Esophagus squamous epithelium (tissue), 5 donors: ENCODE data around the gene NEUROG1. TPM values are rescaled to one million over a fixed set of nuclear protein-coding genes. Genes with fewer than 3 reads are reported as not detected.

Experiments
- DNase-seq: peaks from one replicate; lab custom pipeline; 2025; lab: John Stamatoyannopoulos, UW
- H3K27ac ChIP-seq, 4 donors: fragments of 200-600 bp; sonication (generic); one replicate each; pipeline ENCODE4 v1.5.1; 2016 to 2019; ENCODE audit warnings: mild to moderate bottlenecking in 1 of 4
- H3K27me3 ChIP-seq, 4 donors: fragments of 200-600 bp; sonication (generic); 1 replicate in 3 of 4; 2 replicates in 1 of 4; pipeline versions ENCODE4 v1.5.1 to v1.6.0; 2017 to 2021; ENCODE audit warnings: antibody characterized with exemption in 1 of 4
- H3K36me3 ChIP-seq, 3 donors: fragments of 200-600 bp; sonication (generic); one replicate each; pipeline ENCODE4 v1.5.1; 2016 to 2019
- H3K4me1 ChIP-seq, 3 donors: fragments of 200-600 bp; sonication (generic); one replicate each; pipeline ENCODE4 v1.5.1; 2017 to 2019
- H3K4me3 ChIP-seq, 4 donors: fragments of 200-600 bp; sonication (generic); 1 replicate in 3 of 4; 2 replicates in 1 of 4; pipeline ENCODE4 v1.5.1; 2016 to 2019; ENCODE audit warnings: mild to moderate bottlenecking in 2 of 4, moderate library complexity in 1 of 4
- H3K9me3 ChIP-seq, 3 donors: fragments of 200-600 bp; sonication (generic); one replicate each; pipeline ENCODE4 v1.5.1; 2016 to 2019
- CTCF ChIP-seq, 6 experiments: fragments of 450-650 bp in 4 of 6; fragments of 200-600 bp in 2 of 6; sonication (generic) in 2 of 6; IDR thresholded peaks; one replicate each; pipeline ENCODE4 v1.5.1; 2016 to 2019; ENCODE audit warnings: antibody characterized with exemption in 6 of 6, mild to moderate bottlenecking in 4 of 6, moderate library complexity in 4 of 6
- POLR2A ChIP-seq, 4 donors: fragments of 450-650 bp; IDR thresholded peaks; one replicate each; pipeline ENCODE4 v1.6.1; 2017; ENCODE audit warnings: antibody characterized with exemption in 4 of 4, mild to moderate bottlenecking in 4 of 4, moderate library complexity in 3 of 4
- WGBS, 2 donors: methylation state at CpG; one replicate each; pipeline ENCODE4 v1.1.5; 2018; 5-methylcytosine and 5-hydroxymethylcytosine counted together
- intact Hi-C: fragments of 100-400 bp; cut with DNase I; formaldehyde crosslinking; loops from one replicate; pipeline ENCODE4 v1.15.0; 2022
- total RNA-seq, 4 donors: library from RNA; depleted of rRNA; stranded (reverse); fragments of >200 nt; gene quantifications; one replicate each; pipeline ENCODE4 v1.1.0, GENCODE V29; 2016
- donor health status: DM: yes; HTN: yes; CAD: no.

The NEUROG1 gene
- total RNA-seq, 4 donors from 2014 or later = not detected

GRCh38 chr5:135508496-135509005, 27.2 kb downstream of the NEUROG1 start:
- intact Hi-C loops = no loop called here
- H3K9me3 ChIP-seq = no peaks in the 10 kb centered on the region
- no peaks in the 10 kb centered on the region for H3K36me3 ChIP-seq
- peaks cover 0 to 55% (median 0%) of the 10 kb centered on the region in 4 donors for H3K27me3 ChIP-seq
- TF ChIP-seq POLR2A (IDR thresholded peaks at IDR 0.05) (no peak), CTCF (IDR thresholded peaks at IDR 0.05) (no peak)
- peaks cover 0 to 30% (median 0%) of the 10 kb centered on the region in 3 donors for H3K4me1 ChIP-seq
- 32 to 37% methylated on average over 6 to 11 of the region's 16 CpGs for WGBS, 2 donors
- no peak for DNase-seq
- H3K27ac ChIP-seq = no peak overlapping the region
- H3K4me3 ChIP-seq = peak overlapping the region in 2 of 4 donors; percentile 2 to 6

- Histone ChIP-seq H3K9me3 (no peaks in the 10 kb centered on the region), H3K36me3 (no peaks in the 10 kb centered on the region), H3K4me1 (peaks cover 0 to 30% (median 0%) of the 10 kb centered on the region in 3 donors), H3K27ac (no peak overlapping the region), H3K27me3 (peaks cover 0 to 58% (median 0%) of the 10 kb centered on the region in 4 donors), H3K4me3 (no peak overlapping the region)
- WGBS, 2 donors = 40% methylated on average over 2 of the region's 2 CpGs
- TF ChIP-seq CTCF (IDR thresholded peaks at IDR 0.05) (no peak), POLR2A (IDR thresholded peaks at IDR 0.05) (no peak)
- no peak for DNase-seq
- intact Hi-C loops = no loop called here
Measured at GRCh38 chr5:135505973-135506372, 29.8 kb downstream of the NEUROG1 start.

GRCh38 chr5:135504376-135504775, 31.4 kb downstream of the NEUROG1 start:
- no peak overlapping the region for H3K27ac ChIP-seq
- no peaks in the 10 kb centered on the region for H3K9me3 ChIP-seq
- intact Hi-C loops = no loop called here
- 81 to 100% methylated on average over 3 of the region's 3 CpGs for WGBS, 2 donors
- TF ChIP-seq CTCF (IDR thresholded peaks at IDR 0.05) (no peak), POLR2A (IDR thresholded peaks at IDR 0.05) (no peak)
- no peak overlapping the region for H3K4me3 ChIP-seq
- no peaks in the 10 kb centered on the region for H3K36me3 ChIP-seq
- peaks cover 0 to 42% (median 0%) of the 10 kb centered on the region in 4 donors for H3K27me3 ChIP-seq
- peaks cover 0 to 30% (median 0%) of the 10 kb centered on the region in 3 donors for H3K4me1 ChIP-seq
- DNase-seq = no peak

DNA sequence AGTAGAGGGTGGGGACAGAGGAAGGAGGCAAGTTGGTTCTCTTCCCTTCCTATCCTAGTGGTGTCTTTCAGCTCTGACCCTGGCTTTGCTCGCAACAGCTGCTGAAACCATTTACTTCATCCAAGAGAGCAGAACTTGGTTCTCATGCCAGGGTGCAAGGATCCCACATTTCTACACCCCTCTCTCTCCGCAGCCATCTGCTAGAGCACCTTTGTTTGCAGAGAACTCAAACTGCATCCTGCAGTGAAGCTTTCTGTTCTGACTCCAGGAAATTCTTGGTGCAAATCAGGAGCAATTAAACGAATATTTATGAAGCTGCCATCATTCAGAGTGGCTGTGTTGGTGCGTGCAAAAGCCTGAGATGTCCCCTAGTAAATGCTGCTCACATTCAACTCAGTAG, 31.9 kb downstream of the NEUROG1 start:
- TF ChIP-seq POLR2A (IDR thresholded peaks at IDR 0.05) (no peak), CTCF (IDR thresholded peaks at IDR 0.05) (no peak)
- no peak for DNase-seq
- Histone ChIP-seq H3K4me3 (no peak overlapping the region), H3K4me1 (peaks cover 0 to 30% (median 4%) of the 10 kb centered on the region in 3 donors), H3K27me3 (peaks cover 0 to 42% (median 0%) of the 10 kb centered on the region in 4 donors), H3K9me3 (no peaks in the 10 kb centered on the region), H3K27ac (no peak overlapping the region), H3K36me3 (no peaks in the 10 kb centered on the region)
- intact Hi-C loops = no loop called here
- WGBS, 2 donors = 76 to 92% methylated on average over 4 of the region's 4 CpGs

- WGBS, 2 donors = 67 to 71% methylated on average over 7 of the region's 8 CpGs
- no peaks in the 10 kb centered on the region for H3K36me3 ChIP-seq
- TF ChIP-seq CTCF (IDR thresholded peaks at IDR 0.05) (no peak), POLR2A (IDR thresholded peaks at IDR 0.05) (no peak)
- H3K9me3 ChIP-seq = no peaks in the 10 kb centered on the region
- H3K4me1 ChIP-seq = peaks cover 0 to 30% (median 12%) of the 10 kb centered on the region in 3 donors
- H3K27ac ChIP-seq = no peak overlapping the region
- peaks cover 0 to 34% (median 0%) of the 10 kb centered on the region in 4 donors for H3K27me3 ChIP-seq
- H3K4me3 ChIP-seq = no peak overlapping the region
- no peak for DNase-seq
- intact Hi-C loops = no loop called here
Measured at GRCh38 chr5:135502836-135503520, 32.8 kb downstream of the NEUROG1 start.
